ENCODE measurements around the gene ABHD18.

- TF ChIP-seq, protein P1, sequence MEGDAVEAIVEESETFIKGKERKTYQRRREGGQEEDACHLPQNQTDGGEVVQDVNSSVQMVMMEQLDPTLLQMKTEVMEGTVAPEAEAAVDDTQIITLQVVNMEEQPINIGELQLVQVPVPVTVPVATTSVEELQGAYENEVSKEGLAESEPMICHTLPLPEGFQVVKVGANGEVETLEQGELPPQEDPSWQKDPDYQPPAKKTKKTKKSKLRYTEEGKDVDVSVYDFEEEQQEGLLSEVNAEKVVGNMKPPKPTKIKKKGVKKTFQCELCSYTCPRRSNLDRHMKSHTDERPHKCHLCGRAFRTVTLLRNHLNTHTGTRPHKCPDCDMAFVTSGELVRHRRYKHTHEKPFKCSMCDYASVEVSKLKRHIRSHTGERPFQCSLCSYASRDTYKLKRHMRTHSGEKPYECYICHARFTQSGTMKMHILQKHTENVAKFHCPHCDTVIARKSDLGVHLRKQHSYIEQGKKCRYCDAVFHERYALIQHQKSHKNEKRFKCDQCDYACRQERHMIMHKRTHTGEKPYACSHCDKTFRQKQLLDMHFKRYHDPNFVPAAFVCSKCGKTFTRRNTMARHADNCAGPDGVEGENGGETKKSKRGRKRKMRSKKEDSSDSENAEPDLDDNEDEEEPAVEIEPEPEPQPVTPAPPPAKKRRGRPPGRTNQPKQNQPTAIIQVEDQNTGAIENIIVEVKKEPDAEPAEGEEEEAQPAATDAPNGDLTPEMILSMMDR (IDR thresholded peaks at IDR 0.05; ENCODE audit: poor library complexity, severe bottlenecking), result no peak
- TF ChIP-seq EP300 (conservative IDR thresholded peaks at IDR 0.05; ENCODE audit: poor library complexity, severe bottlenecking) (no peak), REST (IDR thresholded peaks at IDR 0.05; ENCODE audit: borderline replicate concordance) (no peak), RAD21 (conservative IDR thresholded peaks at IDR 0.05) (no peak), EZH2 (IDR thresholded peaks at IDR 0.05; ENCODE audit: borderline replicate concordance, insufficient read depth, low read length, poor library complexity, severe bottlenecking) (no peak), POLR2AphosphoS5 (IDR thresholded peaks at IDR 0.05) (no peak), TAF1 (IDR thresholded peaks at IDR 0.05; ENCODE audit: low read depth) (no peak)
Observed at GRCh38 chr4:127920521-127920920, 44.7 kb upstream of the ABHD18 start.
